ENCODE data around the gene ADAMTS20. TPM values are rescaled to one million over a fixed set of nuclear protein-coding genes. Genes with fewer than 3 reads are reported as not detected.

ADAMTS20 gene
- total RNA-seq, 4 donors from 2014 or later = not detected

GRCh38 chr12:43577381-43577780 is 25.4 kb upstream of the ADAMTS20 start:
- H3K4me1 ChIP-seq = no peaks in the 10 kb centered on the region
- TF ChIP-seq CTCF (IDR thresholded peaks at IDR 0.05) = no peak
- TF ChIP-seq POLR2A (IDR thresholded peaks at IDR 0.05) = no peak
- TF ChIP-seq EP300 (IDR thresholded peaks at IDR 0.05) = no peak
- TF ChIP-seq POLR2AphosphoS5 (IDR thresholded peaks at IDR 0.05) = no peak
- H3K27me3 ChIP-seq = no peaks in the 10 kb centered on the region
- WGBS = 56% methylated on average over 3 of the region's 3 CpGs
- H3K4me3 ChIP-seq = no peak overlapping the region
- H3K36me3 ChIP-seq = no peaks in the 10 kb centered on the region
- peaks cover 4% of the 10 kb centered on the region for H3K9me3 ChIP-seq
- DNase-seq (ENCODE audit: low spot score in 2 of 2) = no peak
- no peak overlapping the region for H3K27ac ChIP-seq

GRCh38 chr12:43576162-43576561 is 24.2 kb upstream of the ADAMTS20 start:
- Histone ChIP-seq H3K9me3 (peaks cover 4% of the 10 kb centered on the region), H3K4me1 (no peaks in the 10 kb centered on the region), H3K27me3 (no peaks in the 10 kb centered on the region), H3K27ac (no peak overlapping the region), H3K4me3 (no peak overlapping the region), H3K36me3 (no peaks in the 10 kb centered on the region)
- DNase-seq (ENCODE audit: low spot score in 2 of 2) = no peak
- 79% methylated on average over 2 of the region's 2 CpGs for WGBS
- TF ChIP-seq POLR2AphosphoS5 (IDR thresholded peaks at IDR 0.05) (no peak), CTCF (IDR thresholded peaks at IDR 0.05) (no peak), POLR2A (IDR thresholded peaks at IDR 0.05) (no peak), EP300 (IDR thresholded peaks at IDR 0.05) (no peak)

- peaks cover 4% of the 10 kb centered on the region for H3K9me3 ChIP-seq
- no peak overlapping the region for H3K27ac ChIP-seq
- no peaks in the 10 kb centered on the region for H3K27me3 ChIP-seq
- no peak for DNase-seq (ENCODE audit: low spot score in 2 of 2)
- H3K36me3 ChIP-seq = no peaks in the 10 kb centered on the region
- TF ChIP-seq EP300 (IDR thresholded peaks at IDR 0.05) (no peak), CTCF (IDR thresholded peaks at IDR 0.05) (no peak), POLR2AphosphoS5 (IDR thresholded peaks at IDR 0.05) (no peak), POLR2A (IDR thresholded peaks at IDR 0.05) (no peak)
- no peaks in the 10 kb centered on the region for H3K4me1 ChIP-seq
- 65% methylated on average over 27 of the region's 27 CpGs for WGBS
- H3K4me3 ChIP-seq = no peak overlapping the region
These were observed 19.9 kb upstream of the ADAMTS20 start for GRCh38 chr12:43571885-43572284.

GRCh38 chr12:43556057-43556456 is 4.1 kb upstream of the ADAMTS20 start:
- TF ChIP-seq POLR2A (IDR thresholded peaks at IDR 0.05) (no peak), POLR2AphosphoS5 (IDR thresholded peaks at IDR 0.05) (no peak), EP300 (IDR thresholded peaks at IDR 0.05) (no peak), CTCF (IDR thresholded peaks at IDR 0.05) (no peak)
- DNase-seq (ENCODE audit: low spot score in 2 of 2) = no peak
- no peak overlapping the region for H3K4me3 ChIP-seq
- H3K27ac ChIP-seq = no peak overlapping the region
- H3K27me3 ChIP-seq = peaks cover 25% of the 10 kb centered on the region
- H3K9me3 ChIP-seq = no peaks in the 10 kb centered on the region
- peaks cover 11% of the 10 kb centered on the region for H3K4me1 ChIP-seq
- no peaks in the 10 kb centered on the region for H3K36me3 ChIP-seq

GRCh38 chr12:43551279-43551970 is 578 bp downstream of the ADAMTS20 start:
- Histone ChIP-seq H3K4me1 (peaks cover 11% of the 10 kb centered on the region), H3K27ac (no peak overlapping the region), H3K4me3 (peak overlapping the region; percentile 0), H3K36me3 (no peaks in the 10 kb centered on the region), H3K9me3 (no peaks in the 10 kb centered on the region), H3K27me3 (peaks cover 34% of the 10 kb centered on the region)
- TF ChIP-seq POLR2AphosphoS5 (IDR thresholded peaks at IDR 0.05) = no peak
- no peak for TF ChIP-seq POLR2A (IDR thresholded peaks at IDR 0.05)
- TF ChIP-seq CTCF (IDR thresholded peaks at IDR 0.05) = no peak
- no peak for TF ChIP-seq EP300 (IDR thresholded peaks at IDR 0.05)
- peak in 1 of 2 donors; percentile 74 for DNase-seq (ENCODE audit: low spot score in 2 of 2)
- 11% methylated on average over 30 of the region's 48 CpGs for whole genome bisulfite sequencing
